MCF 10A (cell line): ENCODE measurements around the gene DIP2C. TPM values are rescaled to one million over a fixed set of nuclear protein-coding genes. Genes with fewer than 3 reads are reported as not detected.

Experiments used
- Bru-seq: library from RNA; stranded (reverse); fragments of 400-500 nt; gene quantifications from one replicate; lab custom pipeline; 2021; lab: Mats Ljungman, UMichigan
- BruChase-seq, 2 experiments: library from RNA; stranded (reverse); fragments of 400-500 nt; gene quantifications; one replicate each; lab custom pipeline; 2021; lab: Mats Ljungman, UMichigan
- BruUV-seq: library from RNA; stranded (reverse); fragments of 400-500 nt; replicated peaks from 2 replicates; lab custom pipeline; 2021; lab: Mats Ljungman, UMichigan
- CTCF ChIA-PET: fragments of 300-600 bp; sonication (Branson Sonifier 250); formaldehyde crosslinking; extraction: SDS; loops from one replicate; lab custom pipeline; 2021; ENCODE audit warnings: antibody characterized with exemption, inconsistent platforms; lab: Yijun Ruan, JAX
- POLR2A ChIA-PET: fragments of 300-600, 350-650 bp; sonication (Branson Sonifier 250); formaldehyde crosslinking; extraction: SDS; loops from one replicate; lab custom pipeline; 2020; ENCODE audit warnings: antibody characterized with exemption, inconsistent platforms; lab: Yijun Ruan, JAX
- DNase-seq: peaks from one replicate; pipeline ENCODE4 v3.0.0-alpha.2; 2018; ENCODE audit not compliant: unreplicated experiment
- H3K27ac Mint-ChIP-seq: one replicate; pipeline ENCODE4 v1.8.0; 2022; ENCODE audit warnings: mild to moderate bottlenecking, low read depth, mixed read lengths; ENCODE audit not compliant: unreplicated experiment
- H3K27me3 Mint-ChIP-seq: one replicate; pipeline ENCODE4 v1.8.0; 2022; ENCODE audit warnings: mixed read lengths; ENCODE audit not compliant: insufficient read depth, unreplicated experiment
- H3K36me3 Mint-ChIP-seq: one replicate; pipeline ENCODE4 v1.8.0; 2022; ENCODE audit warnings: mild to moderate bottlenecking, moderate library complexity, mixed read lengths; ENCODE audit not compliant: insufficient read depth, unreplicated experiment
- H3K4me1 Mint-ChIP-seq: one replicate; pipeline ENCODE4 v1.8.0; 2022; ENCODE audit warnings: mixed read lengths; ENCODE audit not compliant: insufficient read depth, unreplicated experiment
- H3K4me3 Mint-ChIP-seq: one replicate; pipeline ENCODE4 v1.8.0; 2022; ENCODE audit warnings: mild to moderate bottlenecking, moderate library complexity, mixed read lengths; ENCODE audit not compliant: unreplicated experiment
- H3K9me3 Mint-ChIP-seq: one replicate; pipeline ENCODE4 v1.8.0; 2022; ENCODE audit warnings: mixed read lengths; ENCODE audit not compliant: unreplicated experiment
- intact Hi-C: fragments of 100-400 bp; cut with micrococcal nuclease; formaldehyde crosslinking; loops from 2 replicates; pipeline ENCODE4 v1.14.1; 2022
- long read RNA-seq: library from polyadenylated mRNA; stranded (forward); transcript quantifications from one replicate; pipeline ENCODE4 v2.0.0, GENCODE V29; 2022
- total RNA-seq: library from RNA; stranded (reverse); gene quantifications from 2 replicates; pipeline ENCODE4 v1.2.3, GENCODE V29; 2022
- TF ChIP-seq, protein P1 (sequence below): fragments of 200-600 bp; IDR thresholded peaks from one replicate; pipeline ENCODE4 v1.8.0; 2022; ENCODE audit warnings: antibody characterized with exemption, mild to moderate bottlenecking; ENCODE audit not compliant: unreplicated experiment

DIP2C gene, protein sequence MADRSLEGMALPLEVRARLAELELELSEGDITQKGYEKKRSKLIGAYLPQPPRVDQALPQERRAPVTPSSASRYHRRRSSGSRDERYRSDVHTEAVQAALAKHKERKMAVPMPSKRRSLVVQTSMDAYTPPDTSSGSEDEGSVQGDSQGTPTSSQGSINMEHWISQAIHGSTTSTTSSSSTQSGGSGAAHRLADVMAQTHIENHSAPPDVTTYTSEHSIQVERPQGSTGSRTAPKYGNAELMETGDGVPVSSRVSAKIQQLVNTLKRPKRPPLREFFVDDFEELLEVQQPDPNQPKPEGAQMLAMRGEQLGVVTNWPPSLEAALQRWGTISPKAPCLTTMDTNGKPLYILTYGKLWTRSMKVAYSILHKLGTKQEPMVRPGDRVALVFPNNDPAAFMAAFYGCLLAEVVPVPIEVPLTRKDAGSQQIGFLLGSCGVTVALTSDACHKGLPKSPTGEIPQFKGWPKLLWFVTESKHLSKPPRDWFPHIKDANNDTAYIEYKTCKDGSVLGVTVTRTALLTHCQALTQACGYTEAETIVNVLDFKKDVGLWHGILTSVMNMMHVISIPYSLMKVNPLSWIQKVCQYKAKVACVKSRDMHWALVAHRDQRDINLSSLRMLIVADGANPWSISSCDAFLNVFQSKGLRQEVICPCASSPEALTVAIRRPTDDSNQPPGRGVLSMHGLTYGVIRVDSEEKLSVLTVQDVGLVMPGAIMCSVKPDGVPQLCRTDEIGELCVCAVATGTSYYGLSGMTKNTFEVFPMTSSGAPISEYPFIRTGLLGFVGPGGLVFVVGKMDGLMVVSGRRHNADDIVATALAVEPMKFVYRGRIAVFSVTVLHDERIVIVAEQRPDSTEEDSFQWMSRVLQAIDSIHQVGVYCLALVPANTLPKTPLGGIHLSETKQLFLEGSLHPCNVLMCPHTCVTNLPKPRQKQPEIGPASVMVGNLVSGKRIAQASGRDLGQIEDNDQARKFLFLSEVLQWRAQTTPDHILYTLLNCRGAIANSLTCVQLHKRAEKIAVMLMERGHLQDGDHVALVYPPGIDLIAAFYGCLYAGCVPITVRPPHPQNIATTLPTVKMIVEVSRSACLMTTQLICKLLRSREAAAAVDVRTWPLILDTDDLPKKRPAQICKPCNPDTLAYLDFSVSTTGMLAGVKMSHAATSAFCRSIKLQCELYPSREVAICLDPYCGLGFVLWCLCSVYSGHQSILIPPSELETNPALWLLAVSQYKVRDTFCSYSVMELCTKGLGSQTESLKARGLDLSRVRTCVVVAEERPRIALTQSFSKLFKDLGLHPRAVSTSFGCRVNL (N-terminal part only)
- 0.34 and 0.37 TPM in 2 replicates for total RNA-seq
- Bru-seq, nascent RNA: percentile 12 among the genes with signal in this experiment
- BruChase-seq, experiment 1, labeled RNA remaining after a 6-hour chase: percentile 25 among the genes with signal in this experiment
- BruChase-seq, experiment 2, labeled RNA remaining after a 2-hour chase: percentile 10 among the genes with signal in this experiment
- long read RNA-seq, partial matches to known transcripts: 0 of 2 reads
- long read RNA-seq, other reads (novel, unspliced or antisense): 2 of 2 reads

DNA sequence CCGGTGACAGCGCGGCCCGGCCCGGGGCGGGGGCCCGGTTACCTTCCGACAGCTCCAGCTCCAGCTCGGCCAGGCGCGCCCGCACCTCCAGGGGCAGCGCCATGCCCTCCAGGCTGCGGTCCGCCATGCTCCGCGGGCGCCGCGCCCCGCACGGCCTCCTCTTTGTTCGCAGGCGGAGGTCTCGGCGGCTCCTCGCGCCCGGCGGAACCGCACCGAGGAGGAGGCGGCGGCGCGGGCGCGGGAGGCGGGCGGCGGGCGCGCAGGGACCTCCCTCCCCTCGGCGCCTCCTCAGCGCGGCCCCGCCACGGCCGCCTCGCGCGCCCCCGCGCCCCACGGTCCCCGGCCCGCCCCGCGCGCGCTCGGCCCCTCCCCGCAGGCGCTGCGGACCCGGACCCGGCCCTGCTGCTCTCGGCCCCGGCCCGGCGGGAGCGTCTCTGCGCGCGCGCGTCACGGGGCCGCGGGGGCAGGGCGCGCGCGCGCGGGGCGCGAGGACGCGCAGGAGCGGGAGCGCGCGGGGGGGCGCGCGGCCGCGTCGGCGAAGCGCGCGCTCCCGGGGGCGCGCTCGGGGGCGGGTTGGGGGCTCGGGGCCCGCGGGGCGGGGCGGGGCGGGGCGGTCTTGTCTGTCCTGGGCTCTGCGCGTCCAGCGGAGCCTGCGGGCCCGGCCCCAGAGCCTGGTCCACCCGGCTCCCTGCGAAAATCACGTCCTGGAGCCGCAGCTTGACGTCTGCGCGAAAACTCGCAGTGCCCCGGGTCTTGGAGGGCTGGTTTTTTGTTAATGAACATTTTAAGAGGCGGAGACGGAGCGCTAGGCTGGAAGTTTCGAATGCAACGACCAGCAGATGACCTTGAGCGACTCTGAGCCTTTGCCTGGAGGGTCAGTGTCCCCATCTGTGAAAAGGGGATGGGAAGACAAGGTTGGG lies at the start of gene DIP2C:
Gene DIP2C (minus strand): TSS at position 217 of the 920 bp plus-strand sequence. CDS start 90 bp downstream, at position 127.
- POLR2A ChIA-PET: no interaction called here
- TF ChIP-seq, protein P1, sequence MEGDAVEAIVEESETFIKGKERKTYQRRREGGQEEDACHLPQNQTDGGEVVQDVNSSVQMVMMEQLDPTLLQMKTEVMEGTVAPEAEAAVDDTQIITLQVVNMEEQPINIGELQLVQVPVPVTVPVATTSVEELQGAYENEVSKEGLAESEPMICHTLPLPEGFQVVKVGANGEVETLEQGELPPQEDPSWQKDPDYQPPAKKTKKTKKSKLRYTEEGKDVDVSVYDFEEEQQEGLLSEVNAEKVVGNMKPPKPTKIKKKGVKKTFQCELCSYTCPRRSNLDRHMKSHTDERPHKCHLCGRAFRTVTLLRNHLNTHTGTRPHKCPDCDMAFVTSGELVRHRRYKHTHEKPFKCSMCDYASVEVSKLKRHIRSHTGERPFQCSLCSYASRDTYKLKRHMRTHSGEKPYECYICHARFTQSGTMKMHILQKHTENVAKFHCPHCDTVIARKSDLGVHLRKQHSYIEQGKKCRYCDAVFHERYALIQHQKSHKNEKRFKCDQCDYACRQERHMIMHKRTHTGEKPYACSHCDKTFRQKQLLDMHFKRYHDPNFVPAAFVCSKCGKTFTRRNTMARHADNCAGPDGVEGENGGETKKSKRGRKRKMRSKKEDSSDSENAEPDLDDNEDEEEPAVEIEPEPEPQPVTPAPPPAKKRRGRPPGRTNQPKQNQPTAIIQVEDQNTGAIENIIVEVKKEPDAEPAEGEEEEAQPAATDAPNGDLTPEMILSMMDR: no peak

DNA sequence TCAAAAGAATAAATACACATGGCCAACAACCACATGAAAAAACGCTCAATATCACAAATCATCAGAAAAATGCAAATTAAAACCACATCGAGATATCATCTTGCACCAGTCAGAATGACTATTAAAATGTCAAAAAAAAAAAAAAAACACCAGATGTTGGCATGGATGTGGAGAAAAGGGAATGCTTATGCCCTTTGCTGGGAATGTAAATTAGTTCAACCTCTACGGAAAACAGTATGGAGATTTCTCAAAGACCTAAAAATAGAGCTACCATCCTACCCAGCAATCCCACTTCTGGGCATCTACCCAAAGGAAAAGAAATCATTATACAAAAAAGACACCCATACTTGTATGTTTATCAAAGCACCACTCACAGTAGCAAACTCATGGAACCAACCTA lies 45.0 kb upstream of the DIP2C start:
- TF ChIP-seq, protein P1: no peak
- Mint-ChIP-seq H3K9me3 (no peaks in the 10 kb centered on the region), H3K27ac (no peak overlapping the region), H3K36me3 (no peaks in the 10 kb centered on the region), H3K4me3 (no peak overlapping the region), H3K4me1 (no peaks in the 10 kb centered on the region), H3K27me3 (peaks cover 36% of the 10 kb centered on the region)
- intact Hi-C loops: no loop called here
- CTCF ChIA-PET: interaction anchor here (0.6 kb wide), 1 partner anchor 30 kb away, joined by 3 read pairs; no protein-coding TSS in a partner anchor
- POLR2A ChIA-PET: interaction anchor here (0.6 kb wide), 2 partner anchors 254 to 1741 kb away, joined by 3 read pairs; partner anchors contain the start of gene GTPBP4
- no TSS peak for BruUV-seq
- no peak for DNase-seq

More for the DNA sequence above, at the start of gene DIP2C:
- peaks cover 9% of the 10 kb centered on the region for H3K9me3 Mint-ChIP-seq
- no peak within 1 kb of the TSS for H3K27ac Mint-ChIP-seq
- no peak for DNase-seq
- no TSS peak for BruUV-seq
- no peaks in the 10 kb centered on the region for H3K36me3 Mint-ChIP-seq
- no peak within 1 kb of the TSS for H3K4me3 Mint-ChIP-seq
- H3K4me1 Mint-ChIP-seq: peaks cover 5% of the 10 kb centered on the region
- CTCF ChIA-PET: interaction anchor here (0.6 kb wide), 1 partner anchor 295 kb away, joined by 3 read pairs; no protein-coding TSS in a partner anchor
- peaks cover 12% of the 10 kb centered on the region for H3K27me3 Mint-ChIP-seq
- intact Hi-C loops: no loop called here

DNA sequence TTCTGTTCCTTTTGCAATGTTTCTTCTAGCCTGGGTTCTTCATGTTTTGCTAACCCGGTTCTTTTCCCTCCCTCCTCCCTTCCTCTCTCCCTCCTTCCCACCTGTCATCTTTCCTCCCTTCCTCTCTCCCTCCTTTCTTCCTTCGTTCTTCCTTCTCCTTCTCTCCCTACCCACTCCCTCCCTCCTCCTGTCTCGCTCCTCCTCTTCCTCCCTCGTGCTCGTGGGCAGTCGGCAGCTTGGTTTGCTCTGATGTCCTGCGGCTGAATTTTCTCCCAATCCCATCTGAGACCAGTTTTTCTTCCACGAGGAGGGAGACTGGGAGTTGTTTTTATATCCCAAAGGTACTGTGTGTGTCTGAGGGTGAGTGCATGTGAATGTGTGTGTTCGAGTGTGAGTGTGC lies 43.6 kb upstream of the DIP2C start:
- Mint-ChIP-seq H3K4me1 (no peaks in the 10 kb centered on the region), H3K9me3 (no peaks in the 10 kb centered on the region), H3K27ac (no peak overlapping the region), H3K36me3 (no peaks in the 10 kb centered on the region), H3K27me3 (peaks cover 36% of the 10 kb centered on the region), H3K4me3 (no peak overlapping the region)
- TF ChIP-seq, protein P1: no peak
- ChIA-PET CTCF (no interaction called here), POLR2A (no interaction called here)
- no TSS peak for BruUV-seq
- intact Hi-C loops: no loop called here
- DNase-seq: no peak
